ENCODE results near the gene ARL2BP.

Gene ARL2BP

DNA sequence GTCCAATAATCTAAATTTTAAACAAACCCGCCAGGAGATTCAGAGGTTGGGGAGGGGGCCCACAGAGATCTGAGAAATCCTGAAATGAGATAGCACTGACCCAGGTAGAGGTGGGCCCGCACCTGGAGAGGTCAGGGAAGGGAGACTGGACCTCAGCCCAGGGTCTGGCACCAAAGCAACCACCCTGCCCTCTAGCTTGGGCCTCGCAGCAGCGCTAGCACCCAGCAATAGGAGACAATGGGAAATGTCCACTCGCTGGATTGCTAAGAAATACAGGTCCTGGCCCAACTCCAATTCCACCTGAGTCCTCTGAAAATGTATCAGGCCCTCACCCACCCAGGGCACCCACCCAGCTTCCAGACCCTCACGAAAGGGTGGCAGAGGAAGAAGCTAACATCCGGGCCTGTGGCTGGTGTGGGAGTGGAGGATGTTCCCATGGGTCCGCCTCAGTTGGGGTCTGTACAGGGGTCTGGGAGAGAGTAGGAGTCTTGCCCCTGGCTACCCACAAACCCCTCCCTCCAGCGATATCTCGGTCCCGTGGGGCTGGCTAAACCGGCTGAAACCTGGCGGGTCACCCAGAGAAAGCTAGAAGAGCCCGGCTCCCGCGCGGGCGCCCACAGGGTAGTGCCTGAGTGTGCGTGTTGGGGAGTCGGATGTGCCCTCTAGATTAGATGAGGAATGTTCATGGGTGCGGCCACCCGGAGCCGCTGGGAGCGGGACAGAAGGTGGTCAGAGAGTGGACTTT lies 38.3 kb downstream of the ARL2BP start:
- H3K4me3 ChIP-seq (ENCODE audit: low read depth, low read length), result no peak overlapping the region
- TF ChIP-seq CTCF (IDR thresholded peaks at IDR 0.05; ENCODE audit: insufficient read depth, low read length, missing control alignments), result no peak
- ChIA-PET CTCF (no interaction called here), POLR2A (no interaction called here)
- no peak for DNase-seq (ENCODE audit: low read depth, low spot score)

DNA sequence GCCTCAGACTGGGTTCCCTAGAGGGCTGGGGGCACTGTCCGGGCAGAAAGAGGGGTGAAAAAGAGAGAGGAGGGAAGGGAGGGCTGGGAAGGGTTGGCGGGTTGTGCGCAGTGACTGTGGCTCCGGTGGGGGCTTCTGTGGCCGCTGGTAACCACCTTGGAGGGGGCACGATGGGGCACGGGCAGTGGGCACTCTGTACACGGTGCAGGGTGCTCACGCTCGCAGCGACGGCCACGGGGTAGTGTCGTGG lies 38.8 kb downstream of the ARL2BP start:
- no peak for TF ChIP-seq CTCF (IDR thresholded peaks at IDR 0.05; ENCODE audit: insufficient read depth, low read length, missing control alignments)
- H3K4me3 ChIP-seq (ENCODE audit: low read depth, low read length), result no peak overlapping the region
- DNase-seq (ENCODE audit: low read depth, low spot score), result no peak
- POLR2A ChIA-PET, result no interaction called here
- CTCF ChIA-PET, result no interaction called here

DNA sequence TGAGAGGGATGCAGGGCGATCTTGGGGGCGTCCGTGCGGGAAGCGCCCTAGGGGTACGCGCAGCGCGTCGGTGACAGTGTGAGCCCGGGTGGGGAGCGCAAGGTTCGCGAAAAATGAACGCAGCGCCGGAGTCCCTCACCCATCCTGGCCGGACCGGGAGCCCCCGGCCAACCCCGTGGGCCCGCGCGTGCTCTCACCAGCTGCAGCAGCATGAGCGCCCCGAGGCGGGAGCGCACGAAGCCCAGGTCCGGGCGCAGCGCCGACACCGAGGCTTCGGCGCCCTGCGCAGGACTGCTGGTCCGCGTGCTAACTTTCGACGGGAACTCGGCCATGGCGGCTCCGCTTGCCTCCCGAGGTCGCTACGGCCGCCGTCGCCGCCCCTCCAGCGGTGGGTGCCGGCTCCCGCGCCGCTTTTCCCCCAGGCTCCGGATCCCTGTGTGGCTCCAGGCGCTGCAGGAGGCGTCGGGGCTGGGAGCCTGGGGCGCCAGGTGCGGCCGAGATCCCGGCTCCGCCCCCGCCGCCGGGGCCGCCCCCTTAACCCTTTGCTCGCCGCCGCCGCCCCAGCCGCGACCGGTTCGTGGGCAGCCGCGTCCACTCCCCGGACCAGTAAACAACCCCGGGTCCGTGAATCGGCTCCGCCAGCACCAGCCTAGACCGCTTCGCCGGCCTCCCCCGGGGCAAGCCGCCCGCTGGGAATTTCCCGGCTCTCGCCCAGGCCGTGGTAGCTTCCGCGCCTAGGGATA lies 39.3 kb downstream of the ARL2BP start, which contains the start of gene PLLP:
Gene PLLP (minus strand): TSS at position 464 of the 743 bp plus-strand sequence. CDS start 132 bp downstream, at position 332.
- peak within 1 kb of the TSS; percentile 49 for H3K4me3 ChIP-seq (ENCODE audit: low read depth, low read length)
- POLR2A ChIA-PET, result no interaction called here
- DNase-seq (ENCODE audit: low read depth, low spot score), result no peak
- no peak for TF ChIP-seq CTCF (IDR thresholded peaks at IDR 0.05; ENCODE audit: insufficient read depth, low read length, missing control alignments)
- CTCF ChIA-PET, result interaction anchor here (1.0 to 1.1 kb wide), 3 partner anchors 11 to 200 kb away, joined by 3 read pairs; no protein-coding TSS in a partner anchor

- H3K4me3 ChIP-seq (ENCODE audit: low read depth, low read length), result peak overlapping the region; percentile 49
- TF ChIP-seq CTCF (IDR thresholded peaks at IDR 0.05; ENCODE audit: insufficient read depth, low read length, missing control alignments), result no peak
- POLR2A ChIA-PET, result no interaction called here
- CTCF ChIA-PET, result interaction anchor here (1.0 to 1.1 kb wide), 3 partner anchors 10 to 201 kb away, joined by 3 read pairs; no protein-coding TSS in a partner anchor
- no peak for DNase-seq (ENCODE audit: low read depth, low spot score)
Observed at GRCh38 chr16:57284952-57285363, 39.9 kb downstream of the ARL2BP start.

DNA sequence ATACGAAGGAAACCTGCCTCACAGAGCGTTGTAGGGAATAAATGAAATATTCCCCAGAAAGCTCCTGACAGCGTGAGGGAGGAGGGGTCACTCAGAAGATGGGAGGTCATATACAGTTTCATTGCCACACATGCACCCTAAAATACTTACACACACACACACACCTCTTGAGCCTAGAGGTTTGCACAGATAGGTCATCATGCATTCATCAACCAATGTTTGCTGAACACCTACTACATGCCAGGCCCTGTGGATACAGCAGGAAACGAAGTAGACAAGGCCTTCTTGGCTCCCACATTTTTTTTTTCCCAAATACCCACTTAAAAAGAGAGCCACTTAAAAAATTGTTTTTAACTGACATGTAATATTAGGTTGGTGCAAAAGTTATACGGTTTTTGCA lies 40.3 kb downstream of the ARL2BP start:
- DNase-seq (ENCODE audit: low read depth, low spot score), result no peak
- no peak overlapping the region for H3K4me3 ChIP-seq (ENCODE audit: low read depth, low read length)
- TF ChIP-seq CTCF (IDR thresholded peaks at IDR 0.05; ENCODE audit: insufficient read depth, low read length, missing control alignments), result no peak
- CTCF ChIA-PET, result interaction anchor here (1.0 to 1.2 kb wide), 4 partner anchors 10 to 201 kb away, joined by 3 to 4 read pairs (median 3); no protein-coding TSS in a partner anchor
- POLR2A ChIA-PET, result no interaction called here
